ENCODE measurements around the gene INPP4B.

Gene INPP4B

GRCh38 chr4:142473218-142473959 lies 372.7 kb downstream of the INPP4B start:
- Histone ChIP-seq H2AFZ (ENCODE audit: low read depth, low read length) (no peak overlapping the region), H3K27ac (ENCODE audit: low read length) (no peak overlapping the region), H3K9me3 (ENCODE audit: insufficient read depth, low read length) (no peaks in the 10 kb centered on the region), H3K4me1 (ENCODE audit: low read length) (no peaks in the 10 kb centered on the region), H3K79me2 (ENCODE audit: low read length) (no peaks in the 10 kb centered on the region), H4K20me1 (ENCODE audit: insufficient read depth, low read length) (no peaks in the 10 kb centered on the region), H3K4me2 (ENCODE audit: low read length) (no peak overlapping the region), H3K27me3 (ENCODE audit: low read depth, low read length) (no peaks in the 10 kb centered on the region), H3K4me3 (ENCODE audit: low read length) (no peak overlapping the region), H3K36me3 (replicated peaks; ENCODE audit: low read depth, low read length) (no peaks in the 10 kb centered on the region), H3K9ac (ENCODE audit: low read length) (no peak overlapping the region)
- TF ChIP-seq EZH2phosphoT487 (IDR thresholded peaks at IDR 0.05; ENCODE audit: low read depth): no peak

GRCh38 chr4:142467088-142467487 lies 379.0 kb downstream of the INPP4B start:
- no peaks in the 10 kb centered on the region for H4K20me1 ChIP-seq (ENCODE audit: insufficient read depth, low read length)
- no peaks in the 10 kb centered on the region for H3K79me2 ChIP-seq (ENCODE audit: low read length)
- H3K4me1 ChIP-seq (ENCODE audit: low read length): no peaks in the 10 kb centered on the region
- no peak overlapping the region for H3K4me2 ChIP-seq (ENCODE audit: low read length)
- no peak overlapping the region for H2AFZ ChIP-seq (ENCODE audit: low read depth, low read length)
- no peaks in the 10 kb centered on the region for H3K36me3 ChIP-seq (replicated peaks; ENCODE audit: low read depth, low read length)
- no peaks in the 10 kb centered on the region for H3K9me3 ChIP-seq (ENCODE audit: insufficient read depth, low read length)
- H3K27me3 ChIP-seq (ENCODE audit: low read depth, low read length): no peaks in the 10 kb centered on the region
- TF ChIP-seq EZH2phosphoT487 (IDR thresholded peaks at IDR 0.05; ENCODE audit: low read depth) (no peak), CTCF (IDR thresholded peaks at IDR 0.05; ENCODE audit: low read depth, low read length) (no peak)
- no peak overlapping the region for H3K27ac ChIP-seq (ENCODE audit: low read length)
- no peak overlapping the region for H3K4me3 ChIP-seq (ENCODE audit: low read length)
- no peak overlapping the region for H3K9ac ChIP-seq (ENCODE audit: low read length)

GRCh38 chr4:142465526-142465925 lies 380.6 kb downstream of the INPP4B start:
- Histone ChIP-seq H3K36me3 (replicated peaks; ENCODE audit: low read depth, low read length) (no peaks in the 10 kb centered on the region), H4K20me1 (ENCODE audit: insufficient read depth, low read length) (no peaks in the 10 kb centered on the region), H3K9ac (ENCODE audit: low read length) (no peak overlapping the region), H3K9me3 (ENCODE audit: insufficient read depth, low read length) (no peaks in the 10 kb centered on the region), H3K27ac (ENCODE audit: low read length) (no peak overlapping the region), H3K27me3 (ENCODE audit: low read depth, low read length) (no peaks in the 10 kb centered on the region), H2AFZ (ENCODE audit: low read depth, low read length) (no peak overlapping the region), H3K4me2 (ENCODE audit: low read length) (no peak overlapping the region), H3K4me3 (ENCODE audit: low read length) (no peak overlapping the region), H3K4me1 (ENCODE audit: low read length) (no peaks in the 10 kb centered on the region), H3K79me2 (ENCODE audit: low read length) (no peaks in the 10 kb centered on the region)
- TF ChIP-seq CTCF (IDR thresholded peaks at IDR 0.05; ENCODE audit: low read depth, low read length) (no peak), EZH2phosphoT487 (IDR thresholded peaks at IDR 0.05; ENCODE audit: low read depth) (no peak)

- H3K36me3 ChIP-seq (replicated peaks; ENCODE audit: low read depth, low read length): no peaks in the 10 kb centered on the region
- no peak overlapping the region for H3K4me3 ChIP-seq (ENCODE audit: low read length)
- no peak overlapping the region for H3K27ac ChIP-seq (ENCODE audit: low read length)
- TF ChIP-seq CTCF (IDR thresholded peaks at IDR 0.05; ENCODE audit: low read depth, low read length): no peak
- TF ChIP-seq EZH2phosphoT487 (IDR thresholded peaks at IDR 0.05; ENCODE audit: low read depth): no peak
- H3K4me1 ChIP-seq (ENCODE audit: low read length): no peaks in the 10 kb centered on the region
- H3K9ac ChIP-seq (ENCODE audit: low read length): no peak overlapping the region
- H2AFZ ChIP-seq (ENCODE audit: low read depth, low read length): no peak overlapping the region
- H3K4me2 ChIP-seq (ENCODE audit: low read length): no peak overlapping the region
- H4K20me1 ChIP-seq (ENCODE audit: insufficient read depth, low read length): no peaks in the 10 kb centered on the region
- no peaks in the 10 kb centered on the region for H3K79me2 ChIP-seq (ENCODE audit: low read length)
- H3K27me3 ChIP-seq (ENCODE audit: low read depth, low read length): no peaks in the 10 kb centered on the region
- H3K9me3 ChIP-seq (ENCODE audit: insufficient read depth, low read length): no peaks in the 10 kb centered on the region
These were observed 382.9 kb downstream of the INPP4B start for GRCh38 chr4:142463206-142463605.
